Ishikawa (cell line): ENCODE data around the gene PHOSPHO2.

Source experiments
- CEBPB ChIP-seq: IDR thresholded peaks from 2 replicates; pipeline ENCODE4 v1.6.1; 2012
- CREB1 ChIP-seq: IDR thresholded peaks from 2 replicates; pipeline ENCODE4 v1.6.1; 2012; ENCODE audit warnings: low read depth
- EGR1 ChIP-seq: IDR thresholded peaks from 2 replicates; pipeline ENCODE4 v1.6.1; 2012
- EP300 ChIP-seq: IDR thresholded peaks from 2 replicates; pipeline ENCODE4 v1.6.1; 2012; ENCODE audit warnings: borderline replicate concordance
- FOXM1 ChIP-seq: IDR thresholded peaks from 2 replicates; pipeline ENCODE4 v1.6.1; 2012; ENCODE audit warnings: low read depth, borderline replicate concordance
- RAD21 ChIP-seq: IDR thresholded peaks from 2 replicates; pipeline ENCODE4 v1.6.1; 2012; ENCODE audit warnings: low read depth
- TAF1 ChIP-seq: IDR thresholded peaks from 2 replicates; pipeline ENCODE4 v1.6.1; 2012; ENCODE audit warnings: low read depth, mild to moderate bottlenecking
- TCF12 ChIP-seq: IDR thresholded peaks from 2 replicates; pipeline ENCODE4 v1.6.1; 2012; ENCODE audit warnings: low read depth
- ZBTB7A ChIP-seq: IDR thresholded peaks from 2 replicates; pipeline ENCODE4 v1.6.1; 2012; ENCODE audit warnings: low read depth

DNA sequence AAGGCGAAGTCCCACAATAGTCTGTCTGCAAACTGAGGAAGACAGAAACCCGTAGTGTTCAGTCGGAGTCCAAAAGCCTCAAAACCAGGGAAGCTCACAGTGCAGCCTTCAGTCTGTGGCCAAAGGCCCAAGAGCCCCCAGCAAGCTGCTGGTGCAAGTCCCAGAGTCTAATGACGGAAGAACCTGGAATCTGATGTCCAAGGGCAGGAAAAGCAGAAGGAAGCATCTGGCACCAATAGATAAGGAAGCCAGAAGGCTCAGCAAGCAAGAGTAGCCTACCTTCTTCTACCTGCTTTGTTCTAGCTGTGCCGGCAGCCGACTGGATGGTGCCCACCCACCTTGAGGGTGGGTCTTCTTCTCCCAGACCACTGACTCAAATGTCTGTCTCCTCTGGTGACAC lies 21.9 kb upstream of the PHOSPHO2 start:
- TF ChIP-seq EP300 (no peak), RAD21 (no peak), EGR1 (no peak), CEBPB (no peak), TCF12 (no peak), FOXM1 (no peak), ZBTB7A (no peak), TAF1 (no peak), CREB1 (no peak)
